ENCODE results near the gene FSTL1. TPM values are rescaled to one million over a fixed set of nuclear protein-coding genes. Genes with fewer than 3 reads are reported as not detected.
A peak's percentile ranks its signal among the peaks of the same experiment; 100 is the strongest.

The FSTL1 gene
- total RNA-seq, 1 donor from 2014 or later, result 221 TPM

GRCh38 chr3:120438665-120439370, 12.0 kb downstream of the FSTL1 start:
- peak; percentile 83 for ATAC-seq
- H3K9me3 ChIP-seq, result no peaks in the 10 kb centered on the region
- H3K27me3 ChIP-seq, result no peaks in the 10 kb centered on the region
- no peak for DNase-seq
- intact Hi-C loops (cut with DNase I), result no loop called here
- peaks cover 41% of the 10 kb centered on the region for H3K4me1 ChIP-seq
- peak overlapping the region; percentile 43 for H3K27ac ChIP-seq
- no peak overlapping the region for H3K4me3 ChIP-seq
- H3K36me3 ChIP-seq, result no peaks in the 10 kb centered on the region
- no peak for TF ChIP-seq CTCF (IDR thresholded peaks at IDR 0.05)

DNA sequence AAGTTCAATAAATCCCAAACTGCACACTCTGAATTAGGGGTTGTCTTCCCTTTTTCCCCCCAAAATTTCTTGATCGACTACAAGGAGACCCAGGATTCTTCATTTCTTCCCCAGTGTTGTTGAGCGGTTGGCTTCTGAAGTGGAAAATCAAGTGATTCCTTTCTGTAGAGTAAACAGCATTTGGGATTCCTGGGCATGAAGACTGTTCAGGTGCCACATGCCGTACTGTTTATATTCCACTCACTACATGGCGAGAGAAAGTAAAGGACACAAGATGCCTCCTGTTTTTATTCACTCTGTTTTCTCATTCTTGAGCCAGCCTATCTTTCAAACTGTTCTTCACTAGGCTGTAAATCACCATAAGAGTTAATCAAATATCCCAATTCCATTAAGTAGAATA, 12.6 kb downstream of the FSTL1 start:
- H3K27me3 ChIP-seq, result no peaks in the 10 kb centered on the region
- H3K27ac ChIP-seq, result peak overlapping the region; percentile 43
- peak; percentile 54 for ATAC-seq
- DNase-seq, result no peak
- H3K36me3 ChIP-seq, result no peaks in the 10 kb centered on the region
- intact Hi-C loops (cut with DNase I), result no loop called here
- TF ChIP-seq CTCF (IDR thresholded peaks at IDR 0.05), result no peak
- H3K4me1 ChIP-seq, result peaks cover 41% of the 10 kb centered on the region
- H3K4me3 ChIP-seq, result no peak overlapping the region
- H3K9me3 ChIP-seq, result no peaks in the 10 kb centered on the region

GRCh38 chr3:120437559-120437958, 13.2 kb downstream of the FSTL1 start:
- H3K9me3 ChIP-seq, result no peaks in the 10 kb centered on the region
- H3K27ac ChIP-seq, result no peak overlapping the region
- H3K4me1 ChIP-seq, result peaks cover 45% of the 10 kb centered on the region
- DNase-seq (no peak), ATAC-seq (no peak)
- intact Hi-C loops (cut with DNase I), result no loop called here
- no peak overlapping the region for H3K4me3 ChIP-seq
- H3K27me3 ChIP-seq, result no peaks in the 10 kb centered on the region
- no peak for TF ChIP-seq CTCF (IDR thresholded peaks at IDR 0.05)
- H3K36me3 ChIP-seq, result no peaks in the 10 kb centered on the region

DNA sequence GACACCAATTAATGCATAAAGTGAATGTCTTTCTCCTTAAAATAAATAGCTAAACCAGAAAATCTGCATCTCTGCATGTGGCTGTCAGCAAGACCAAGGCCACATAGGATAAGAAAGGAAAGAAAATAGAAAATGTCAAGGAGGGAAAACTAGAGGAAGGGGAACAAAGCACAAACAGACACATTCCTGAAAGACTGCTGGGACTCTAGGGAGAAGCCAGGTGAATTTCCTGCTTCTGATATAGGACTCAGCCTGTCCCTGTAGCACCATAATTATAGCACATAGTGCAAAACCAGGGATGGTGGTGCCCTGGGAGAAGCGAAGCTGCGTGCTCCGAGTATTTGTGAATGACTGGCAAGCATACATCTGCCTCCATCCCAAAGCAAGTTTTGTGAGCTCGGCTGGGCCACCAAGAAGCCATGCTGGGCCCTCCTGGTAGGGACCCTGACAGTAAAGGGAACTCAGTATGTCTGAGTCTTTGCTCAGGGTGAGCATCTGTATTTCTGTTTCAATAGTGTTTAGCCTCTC, 14.2 kb downstream of the FSTL1 start:
- intact Hi-C loops (cut with DNase I), result no loop called here

GRCh38 chr3:120435621-120436020, 15.2 kb downstream of the FSTL1 start:
- H3K36me3 ChIP-seq, result no peaks in the 10 kb centered on the region
- intact Hi-C loops (cut with DNase I), result no loop called here
- peaks cover 47% of the 10 kb centered on the region for H3K4me1 ChIP-seq
- no peak for DNase-seq
- TF ChIP-seq CTCF (IDR thresholded peaks at IDR 0.05), result no peak
- H3K9me3 ChIP-seq, result no peaks in the 10 kb centered on the region
- no peak overlapping the region for H3K27ac ChIP-seq
- no peak overlapping the region for H3K4me3 ChIP-seq
- peak; percentile 53 for ATAC-seq
- H3K27me3 ChIP-seq, result no peaks in the 10 kb centered on the region

More for the DNA sequence above, 14.2 kb downstream of the FSTL1 start:
- Histone ChIP-seq H3K36me3 (no peaks in the 10 kb centered on the region), H3K4me3 (no peak overlapping the region), H3K27me3 (no peaks in the 10 kb centered on the region), H3K27ac (no peak overlapping the region), H3K9me3 (no peaks in the 10 kb centered on the region), H3K4me1 (peaks cover 42% of the 10 kb centered on the region)
- no peak for DNase-seq
- ATAC-seq, result no peak
- no peak for TF ChIP-seq CTCF (IDR thresholded peaks at IDR 0.05)
